ENCODE data around the gene DMRTA1. TPM values are rescaled to one million over a fixed set of nuclear protein-coding genes. Genes with fewer than 3 reads are reported as not detected.
A peak's percentile ranks its signal among the peaks of the same experiment; 100 is the strongest.

The DMRTA1 gene
- total and polyA plus RNA-seq, 3 donors from 2014 or later, result 0.38 to 0.71 (median 0.43) TPM

DNA sequence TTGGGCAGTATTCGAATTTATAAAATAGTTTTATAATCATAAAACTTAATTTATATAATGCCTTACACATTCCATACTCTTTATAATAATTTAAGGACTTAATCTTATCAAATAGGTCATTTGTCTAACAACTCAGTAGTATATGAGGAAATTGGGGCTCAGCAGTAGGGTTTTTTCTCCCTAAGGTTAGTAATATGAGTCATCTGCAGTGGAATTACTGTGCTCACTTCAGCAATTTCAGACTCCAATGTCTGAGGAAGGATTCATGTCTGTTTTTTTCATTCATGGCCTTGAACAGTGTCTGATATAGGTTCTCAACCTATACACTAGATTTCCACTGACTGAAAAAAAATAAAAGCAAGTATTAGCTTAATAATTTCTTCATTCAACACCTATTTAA lies 7.4 kb downstream of the DMRTA1 start:
- Histone ChIP-seq H3K27me3 (no peaks in the 10 kb centered on the region), H3K27ac (no peak overlapping the region), H3K4me1 (no peaks in the 10 kb centered on the region), H3K9me3 (no peaks in the 10 kb centered on the region), H3K4me3 (no peak overlapping the region), H3K36me3 (ENCODE audit: low read depth, missing control alignments) (no peaks in the 10 kb centered on the region)
- 0 to 27% methylated on average over 1 of the region's 1 CpG for WGBS, 2 donors
- no peak for DNase-seq
- no peak for TF ChIP-seq POLR2A (IDR thresholded peaks at IDR 0.05)
- TF ChIP-seq, protein P1, sequence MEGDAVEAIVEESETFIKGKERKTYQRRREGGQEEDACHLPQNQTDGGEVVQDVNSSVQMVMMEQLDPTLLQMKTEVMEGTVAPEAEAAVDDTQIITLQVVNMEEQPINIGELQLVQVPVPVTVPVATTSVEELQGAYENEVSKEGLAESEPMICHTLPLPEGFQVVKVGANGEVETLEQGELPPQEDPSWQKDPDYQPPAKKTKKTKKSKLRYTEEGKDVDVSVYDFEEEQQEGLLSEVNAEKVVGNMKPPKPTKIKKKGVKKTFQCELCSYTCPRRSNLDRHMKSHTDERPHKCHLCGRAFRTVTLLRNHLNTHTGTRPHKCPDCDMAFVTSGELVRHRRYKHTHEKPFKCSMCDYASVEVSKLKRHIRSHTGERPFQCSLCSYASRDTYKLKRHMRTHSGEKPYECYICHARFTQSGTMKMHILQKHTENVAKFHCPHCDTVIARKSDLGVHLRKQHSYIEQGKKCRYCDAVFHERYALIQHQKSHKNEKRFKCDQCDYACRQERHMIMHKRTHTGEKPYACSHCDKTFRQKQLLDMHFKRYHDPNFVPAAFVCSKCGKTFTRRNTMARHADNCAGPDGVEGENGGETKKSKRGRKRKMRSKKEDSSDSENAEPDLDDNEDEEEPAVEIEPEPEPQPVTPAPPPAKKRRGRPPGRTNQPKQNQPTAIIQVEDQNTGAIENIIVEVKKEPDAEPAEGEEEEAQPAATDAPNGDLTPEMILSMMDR (IDR thresholded peaks at IDR 0.05), result no peak
- intact Hi-C loops (cut with DNase I; ENCODE audit: low total_unique reads), result no loop called here

DNA sequence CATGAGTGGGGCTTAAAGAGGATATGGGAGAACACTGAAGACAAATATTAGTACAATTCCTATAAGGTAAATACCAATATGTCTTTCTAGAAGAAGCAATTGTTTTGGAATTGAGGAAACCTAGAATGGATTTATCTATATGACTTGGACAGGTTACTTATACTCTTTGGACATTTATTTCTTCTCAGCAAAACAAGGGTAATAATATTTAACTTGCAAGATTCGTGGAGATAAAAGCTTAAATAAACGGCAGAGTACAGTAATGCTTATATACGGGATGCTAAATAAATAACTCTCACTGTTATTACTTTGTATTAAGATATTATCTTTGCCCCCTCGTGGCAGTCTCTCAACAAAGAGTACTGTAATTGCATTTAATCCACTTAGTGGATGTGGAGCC lies 8.6 kb downstream of the DMRTA1 start:
- intact Hi-C loops (cut with DNase I; ENCODE audit: low total_unique reads), result no loop called here
- TF ChIP-seq, protein P1 (IDR thresholded peaks at IDR 0.05), result no peak
- TF ChIP-seq POLR2A (IDR thresholded peaks at IDR 0.05), result no peak
- H3K4me3 ChIP-seq, result no peak overlapping the region
- no peaks in the 10 kb centered on the region for H3K4me1 ChIP-seq
- H3K27ac ChIP-seq, result no peak overlapping the region
- WGBS, 2 donors, result 70 to 83% methylated on average over 4 of the region's 4 CpGs
- no peaks in the 10 kb centered on the region for H3K9me3 ChIP-seq
- H3K36me3 ChIP-seq (ENCODE audit: low read depth, missing control alignments), result no peaks in the 10 kb centered on the region
- DNase-seq, result no peak
- no peaks in the 10 kb centered on the region for H3K27me3 ChIP-seq

DNA sequence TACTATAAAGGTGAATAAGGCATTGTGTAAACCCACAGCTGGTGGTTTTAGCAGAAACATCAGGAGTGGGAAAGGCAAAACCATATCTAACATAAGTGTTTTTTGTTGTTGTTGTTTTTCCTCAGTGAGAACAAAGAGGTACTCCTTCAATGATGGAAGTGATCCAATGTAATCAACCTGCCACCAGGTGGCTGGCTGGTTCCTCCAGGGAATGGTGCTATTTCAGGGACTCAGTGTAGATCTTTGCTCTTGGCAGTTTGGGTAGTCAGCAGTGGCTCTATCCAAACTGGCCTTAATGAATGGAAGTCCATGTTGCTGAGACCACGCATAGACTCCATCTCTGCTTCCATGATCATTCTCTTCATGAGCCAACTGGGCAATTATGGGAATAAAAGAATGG lies 10.8 kb downstream of the DMRTA1 start:
- intact Hi-C loops (cut with DNase I; ENCODE audit: low total_unique reads), result no loop called here
- Histone ChIP-seq H3K4me1 (no peaks in the 10 kb centered on the region), H3K4me3 (no peak overlapping the region), H3K27me3 (no peaks in the 10 kb centered on the region), H3K9me3 (no peaks in the 10 kb centered on the region), H3K27ac (no peak overlapping the region), H3K36me3 (ENCODE audit: low read depth, missing control alignments) (no peaks in the 10 kb centered on the region)
- TF ChIP-seq POLR2A (IDR thresholded peaks at IDR 0.05), result no peak
- TF ChIP-seq, protein P1 (IDR thresholded peaks at IDR 0.05), result no peak
- DNase-seq, result no peak
- WGBS, 2 donors, result 89 to 95% methylated on average over 1 of the region's 1 CpG

GRCh38 chr9:22463205-22463604 lies 16.6 kb downstream of the DMRTA1 start:
- TF ChIP-seq, protein P1 (IDR thresholded peaks at IDR 0.05), result no peak
- no peak for TF ChIP-seq POLR2A (IDR thresholded peaks at IDR 0.05)
- Histone ChIP-seq H3K36me3 (ENCODE audit: low read depth, missing control alignments) (no peaks in the 10 kb centered on the region), H3K27ac (no peak overlapping the region), H3K4me3 (no peak overlapping the region), H3K4me1 (no peaks in the 10 kb centered on the region), H3K27me3 (no peaks in the 10 kb centered on the region), H3K9me3 (no peaks in the 10 kb centered on the region)
- intact Hi-C loops (cut with DNase I; ENCODE audit: low total_unique reads), result no loop called here
- DNase-seq, result no peak
- WGBS, 2 donors, result 81 to 89% methylated on average over 1 of the region's 1 CpG

- intact Hi-C loops (cut with DNase I; ENCODE audit: low total_unique reads), result no loop called here
- TF ChIP-seq POLR2A (IDR thresholded peaks at IDR 0.05), result no peak
- TF ChIP-seq, protein P1 (IDR thresholded peaks at IDR 0.05), result peak in 2 of 3 experiments; percentile 51 to 67
- WGBS, 2 donors, result 1 to 3% methylated on average over 8 of the region's 8 CpGs
Measured at GRCh38 chr9:22469928-22470544, 23.4 kb downstream of the DMRTA1 start.

More at GRCh38 chr9:22469928-22470544, 23.4 kb downstream of the DMRTA1 start:
- no peaks in the 10 kb centered on the region for H3K4me1 ChIP-seq
- no peaks in the 10 kb centered on the region for H3K36me3 ChIP-seq (ENCODE audit: low read depth, missing control alignments)
- H3K4me3 ChIP-seq, result no peak overlapping the region
- no peaks in the 10 kb centered on the region for H3K9me3 ChIP-seq
- no peak overlapping the region for H3K27ac ChIP-seq
- no peaks in the 10 kb centered on the region for H3K27me3 ChIP-seq
- DNase-seq, result peak; percentile 52

All from testis (tissue), 3 donors.